Spleen (tissue), 7 donors: ENCODE data around the gene VWF.

ENCODE experiments used
- POLR2AphosphoS5 ChIP-seq, 3 donors: sonication (generic); formaldehyde crosslinking; IDR thresholded peaks; one replicate each; pipeline ENCODE4 v1.5.1; 2017; ENCODE audit warnings: antibody characterized with exemption in 3 of 3
- TF ChIP-seq, protein P1 (sequence below), 11 experiments: fragments of 200-600 bp in 7 of 11; fragments of 450-650 bp in 4 of 11; sonication (generic) in 4 of 11; IDR thresholded peaks in 8 of 11; conservative IDR thresholded peaks in 3 of 11; 1 replicate in 7 of 11; 2 replicates in 4 of 11; pipeline versions ENCODE4 v1.4.0 to v1.8.0; 2016 to 2021; ENCODE audit warnings: antibody characterized with exemption in 11 of 11, inconsistent platforms in 4 of 11, mild to moderate bottlenecking in 1 of 11
- donor health status: DM: no; HTN: no; CAD: no; lungs with moderate emphysema.
- donor health status: DM: no; HTN: no; CAD: no.
- donor health status: DM: no; HTN: no; CAD: no.

DNA sequence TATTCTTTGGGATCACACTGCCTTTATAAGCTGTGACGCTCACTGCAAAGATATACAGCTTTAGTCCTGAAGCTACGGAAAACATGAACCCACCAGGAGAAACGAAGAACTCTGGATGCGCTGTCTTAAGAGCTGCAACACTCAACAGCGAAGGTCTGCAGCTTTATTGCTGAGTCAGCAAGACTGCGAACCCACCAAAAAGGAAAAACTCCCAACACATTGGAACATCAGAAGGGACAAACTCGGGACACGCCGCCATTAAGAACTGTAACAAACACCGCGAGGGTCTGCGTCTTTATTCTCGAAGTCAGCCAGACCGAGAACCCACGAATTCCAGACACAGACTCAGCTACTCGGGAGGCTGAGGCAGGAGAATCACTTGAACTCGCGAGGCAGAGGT is 9.2 kb upstream of the VWF start:
- TF ChIP-seq, protein P1, sequence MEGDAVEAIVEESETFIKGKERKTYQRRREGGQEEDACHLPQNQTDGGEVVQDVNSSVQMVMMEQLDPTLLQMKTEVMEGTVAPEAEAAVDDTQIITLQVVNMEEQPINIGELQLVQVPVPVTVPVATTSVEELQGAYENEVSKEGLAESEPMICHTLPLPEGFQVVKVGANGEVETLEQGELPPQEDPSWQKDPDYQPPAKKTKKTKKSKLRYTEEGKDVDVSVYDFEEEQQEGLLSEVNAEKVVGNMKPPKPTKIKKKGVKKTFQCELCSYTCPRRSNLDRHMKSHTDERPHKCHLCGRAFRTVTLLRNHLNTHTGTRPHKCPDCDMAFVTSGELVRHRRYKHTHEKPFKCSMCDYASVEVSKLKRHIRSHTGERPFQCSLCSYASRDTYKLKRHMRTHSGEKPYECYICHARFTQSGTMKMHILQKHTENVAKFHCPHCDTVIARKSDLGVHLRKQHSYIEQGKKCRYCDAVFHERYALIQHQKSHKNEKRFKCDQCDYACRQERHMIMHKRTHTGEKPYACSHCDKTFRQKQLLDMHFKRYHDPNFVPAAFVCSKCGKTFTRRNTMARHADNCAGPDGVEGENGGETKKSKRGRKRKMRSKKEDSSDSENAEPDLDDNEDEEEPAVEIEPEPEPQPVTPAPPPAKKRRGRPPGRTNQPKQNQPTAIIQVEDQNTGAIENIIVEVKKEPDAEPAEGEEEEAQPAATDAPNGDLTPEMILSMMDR (IDR thresholded peaks at IDR 0.05 in 8 of 11, conservative IDR thresholded peaks at IDR 0.05 in 3 of 11): no peak
- no peak for TF ChIP-seq POLR2AphosphoS5 (IDR thresholded peaks at IDR 0.05)
